HepG2 (cell line): ENCODE data around the gene MC1R. TPM values are rescaled to one million over a fixed set of nuclear protein-coding genes. Genes with fewer than 3 reads are reported as not detected.

Experiments
- BORCS8-MEF2B ChIP-seq: sonication (generic); formaldehyde crosslinking; IDR thresholded peaks from 2 replicates; pipeline ENCODE4 v1.8.0; 2022; ENCODE audit warnings: mild to moderate bottlenecking, missing genetic modification reagents
- CCDC6 ChIP-seq: sonication (generic); formaldehyde crosslinking; IDR thresholded peaks from 2 replicates; pipeline ENCODE4 v1.8.1; 2022; ENCODE audit warnings: mild to moderate bottlenecking, missing genetic modification reagents, moderate library complexity
- CEBPB ChIP-seq: IDR thresholded peaks from 2 replicates; pipeline ENCODE4 v1.6.1; 2011; ENCODE audit warnings: low read depth, low read length, improper control_type of control experiment, borderline replicate concordance
- CREBL2 ChIP-seq: sonication (generic); formaldehyde crosslinking; IDR thresholded peaks from 2 replicates; pipeline ENCODE4 v1.8.1; 2023; ENCODE audit warnings: missing genetic modification reagents, mild to moderate bottlenecking, borderline replicate concordance
- CSRNP1 ChIP-seq: sonication (generic); formaldehyde crosslinking; IDR thresholded peaks from 2 replicates; pipeline ENCODE4 v1.8.1; 2023; ENCODE audit warnings: mild to moderate bottlenecking, missing genetic modification reagents
- HNF4G ChIP-seq, 2 experiments: sonication (generic) in 1 of 2; formaldehyde crosslinking in 1 of 2; IDR thresholded peaks; 2 replicates each; pipeline versions ENCODE4 v1.4.0 to v1.6.1; 2011 to 2020; ENCODE audit warnings: borderline replicate concordance in 2 of 2, low read depth in 2 of 2, mild to moderate bottlenecking in 2 of 2, low read length in 1 of 2, missing genetic modification reagents in 1 of 2, moderate library complexity in 1 of 2
- KDM1A ChIP-seq: IDR thresholded peaks from 2 replicates; pipeline ENCODE4 v1.6.1; 2016; ENCODE audit warnings: missing compliant biosample characterization
- NFRKB ChIP-seq: fragments of 450-650 bp; IDR thresholded peaks from 2 replicates; pipeline ENCODE4 v1.6.1; 2017
- SNRNP70 ChIP-seq: fragments of 200-400 bp; formaldehyde crosslinking; IDR thresholded peaks from 2 replicates; pipeline ENCODE4 v1.6.1; 2017; ENCODE audit warnings: mild to moderate bottlenecking, low read depth, low read length, moderate library complexity
- ZBTB49 ChIP-seq: sonication (generic); formaldehyde crosslinking; IDR thresholded peaks from 2 replicates; pipeline ENCODE4 v1.4.0; 2020; ENCODE audit warnings: missing genetic modification reagents, borderline replicate concordance
- ZNF430 ChIP-seq: sonication (generic); formaldehyde crosslinking; IDR thresholded peaks from 2 replicates; pipeline ENCODE4 v1.9.0; 2021; ENCODE audit warnings: mild to moderate bottlenecking, missing genetic modification reagents
- polyA plus RNA-seq, 8 experiments: library from polyadenylated mRNA; depleted of rRNA in 3 of 8; stranded (reverse) in 7 of 8; unstranded in 1 of 8; fragments of >200 nt; fragmentation: Illumina TruSeq in 4 of 8; extraction: Trizol in 4 of 8; gene quantifications; 2 replicates each; pipeline versions ENCODE4 v1.2.1 to v1.2.3, GENCODE V29; 2011 to 2016; ENCODE audit warnings: low read depth in 4 of 8, missing spikeins in 1 of 8, mixed read lengths in 1 of 8; ENCODE audit not compliant: insufficient read depth in 1 of 8
- total RNA-seq, 5 experiments: library from RNA; depleted of rRNA; stranded (reverse); fragments of >200 nt; fragmentation: Illumina TruSeq; extraction: Trizol; gene quantifications; 2 replicates each; pipeline ENCODE4 v1.2.3, GENCODE V29; 2016; ENCODE audit warnings: low read depth in 1 of 5

MC1R gene
- total and polyA plus RNA-seq, 2 of the 13 experiments (the other 11 are each of a cell fraction or from before 2014, with no cell fraction given) = 9.1 to 14.8 TPM

GRCh38 chr16:89871895-89872294 is 46.8 kb upstream of the MC1R start (continued):
- TF ChIP-seq SNRNP70 (no peak), CREBL2 (no peak), KDM1A (CRISPR knock-in tag) (no peak), HNF4G (IDR thresholded peaks at IDR 0.05; ENCODE audit: borderline replicate concordance, low read depth, low read length) (no peak), HNF4G (CRISPR knock-in tag; IDR thresholded peaks at IDR 0.05; ENCODE audit: borderline replicate concordance, low read depth) (no peak), ZNF430 (CRISPR knock-in tag) (0 out of 2 replicates have a peak, but pooled peaks have one; percentile 35), CCDC6 (CRISPR knock-in tag) (no peak), NFRKB (no peak), BORCS8-MEF2B (CRISPR knock-in tag) (peak; percentile 4; the same call in 1 of the 2 replicates), CSRNP1 (CRISPR knock-in tag) (no peak), CEBPB (no peak), ZBTB49 (CRISPR knock-in tag) (no peak)
- TF ChIP-seq, all 625 proteins: peak for 5
